Measurements from ENCODE around the gene MARCO.

MARCO gene

DNA sequence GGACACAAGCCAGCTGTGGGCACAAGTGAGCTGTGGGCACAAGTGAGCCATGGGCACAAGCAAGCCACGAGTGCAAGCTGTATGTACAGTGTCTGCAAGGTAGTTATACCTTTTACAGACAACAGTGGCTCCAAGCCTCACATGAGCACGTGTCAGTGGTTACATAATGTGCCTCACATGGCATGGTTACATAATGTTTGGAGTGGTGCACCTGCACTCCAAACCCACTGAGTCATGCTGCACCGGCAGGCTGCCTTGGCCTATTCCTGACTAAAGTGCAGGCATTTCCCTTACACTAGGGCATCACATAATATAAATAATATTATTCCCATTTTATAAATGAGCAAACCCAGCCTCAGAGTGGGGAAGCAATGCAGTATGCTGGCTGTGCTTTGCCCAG is 62.6 kb downstream of the MARCO start:
- DNase-seq (ENCODE audit: extremely low read depth in 1 of 2, low read depth in 1 of 2), result no peak

- no peak for DNase-seq (ENCODE audit: extremely low read depth in 1 of 2, low read depth in 1 of 2)
Measured at GRCh38 chr2:119005051-119005450, 63.1 kb downstream of the MARCO start.

DNA sequence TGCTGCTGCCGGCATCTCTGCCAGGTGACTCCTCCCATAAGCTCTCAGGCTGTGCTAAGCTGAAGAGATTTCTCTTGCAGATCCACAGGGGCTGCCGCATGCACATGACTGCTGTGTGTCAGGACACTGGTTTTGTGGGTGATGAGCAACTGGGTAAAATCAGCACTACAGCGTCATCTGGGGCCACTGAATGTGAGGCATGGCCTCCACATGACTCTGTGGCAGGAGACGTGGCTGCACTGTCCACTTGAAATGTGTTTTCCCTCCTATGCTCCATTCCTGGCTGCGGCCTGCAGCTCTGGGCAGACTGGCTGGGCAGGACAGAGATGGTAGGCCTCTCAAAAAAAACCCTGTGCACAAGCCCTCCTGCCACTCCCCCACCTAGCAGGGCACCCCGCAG is 63.6 kb downstream of the MARCO start:
- no peak for DNase-seq (ENCODE audit: extremely low read depth in 1 of 2, low read depth in 1 of 2)

DNA sequence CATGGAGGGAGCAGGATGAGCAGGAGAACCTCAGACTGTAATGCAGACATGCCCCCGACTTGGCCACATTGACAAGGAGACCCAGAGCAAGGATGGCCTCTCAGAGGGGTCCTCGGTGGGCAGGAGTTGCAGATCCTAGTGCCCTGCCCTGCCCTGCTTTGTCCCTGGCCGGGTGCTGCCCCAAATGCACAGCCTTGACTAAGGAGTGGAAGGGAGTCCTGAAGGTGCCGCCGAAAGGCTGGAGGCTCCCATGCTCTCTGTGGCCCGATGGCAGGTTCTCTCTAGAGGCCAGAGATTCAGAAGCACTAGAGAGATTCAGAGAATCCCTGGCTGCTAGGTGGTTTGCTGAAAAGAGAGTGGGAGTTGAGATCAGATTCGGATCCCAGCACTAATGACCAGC is 64.4 kb downstream of the MARCO start:
- DNase-seq (ENCODE audit: extremely low read depth in 1 of 2, low read depth in 1 of 2), result no peak

GRCh38 chr2:119008108-119008507 is 66.1 kb downstream of the MARCO start:
- DNase-seq (ENCODE audit: extremely low read depth in 1 of 2, low read depth in 1 of 2), result no peak

DNA sequence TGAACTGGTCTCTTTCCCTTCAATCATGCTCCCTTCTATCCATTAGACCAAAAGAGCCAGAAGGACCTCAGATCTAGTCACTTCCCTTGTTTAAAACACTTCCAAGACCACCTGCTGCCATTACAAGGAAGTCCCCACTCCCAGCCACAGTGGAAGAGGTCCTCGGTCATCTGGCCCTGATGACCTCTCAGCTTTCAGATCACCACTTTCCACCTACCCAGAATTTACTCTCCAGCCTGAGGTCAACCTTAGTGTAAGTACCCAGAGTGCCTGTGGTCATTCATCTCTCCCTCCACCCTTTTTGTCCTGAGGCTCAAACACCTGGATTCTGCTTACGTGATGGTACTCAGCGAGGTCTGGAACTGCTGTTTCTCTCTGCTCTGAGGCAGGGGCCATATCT is 67.1 kb downstream of the MARCO start:
- no peak for DNase-seq (ENCODE audit: extremely low read depth in 1 of 2, low read depth in 1 of 2)

DNA sequence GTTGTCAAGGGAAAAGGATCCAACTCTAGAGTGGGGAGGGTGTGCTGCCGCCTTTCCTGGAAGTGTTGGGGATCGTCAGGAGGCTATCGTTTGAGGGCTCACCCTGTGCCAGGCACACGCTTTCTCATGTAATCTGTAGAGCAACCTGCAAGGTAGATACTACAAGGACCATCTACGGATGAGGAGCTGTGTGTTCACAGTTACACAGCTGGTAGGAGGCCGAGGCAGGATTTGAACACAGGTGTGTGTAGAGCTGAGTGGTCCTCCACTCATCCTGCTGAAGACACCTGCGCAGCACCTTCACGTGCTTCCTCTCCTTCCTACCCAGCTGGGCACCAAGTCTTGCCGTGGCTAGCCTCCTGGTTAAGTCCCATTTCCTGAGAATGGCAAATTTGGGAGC is 68.3 kb downstream of the MARCO start:
- DNase-seq (ENCODE audit: extremely low read depth in 1 of 2, low read depth in 1 of 2), result no peak

- no peak for DNase-seq (ENCODE audit: extremely low read depth in 1 of 2, low read depth in 1 of 2)
Measured at GRCh38 chr2:119011162-119011909, 69.3 kb downstream of the MARCO start.

- no peak for DNase-seq (ENCODE audit: extremely low read depth in 1 of 2, low read depth in 1 of 2)
Measured at GRCh38 chr2:119011910-119012209, 69.9 kb downstream of the MARCO start.

DNA sequence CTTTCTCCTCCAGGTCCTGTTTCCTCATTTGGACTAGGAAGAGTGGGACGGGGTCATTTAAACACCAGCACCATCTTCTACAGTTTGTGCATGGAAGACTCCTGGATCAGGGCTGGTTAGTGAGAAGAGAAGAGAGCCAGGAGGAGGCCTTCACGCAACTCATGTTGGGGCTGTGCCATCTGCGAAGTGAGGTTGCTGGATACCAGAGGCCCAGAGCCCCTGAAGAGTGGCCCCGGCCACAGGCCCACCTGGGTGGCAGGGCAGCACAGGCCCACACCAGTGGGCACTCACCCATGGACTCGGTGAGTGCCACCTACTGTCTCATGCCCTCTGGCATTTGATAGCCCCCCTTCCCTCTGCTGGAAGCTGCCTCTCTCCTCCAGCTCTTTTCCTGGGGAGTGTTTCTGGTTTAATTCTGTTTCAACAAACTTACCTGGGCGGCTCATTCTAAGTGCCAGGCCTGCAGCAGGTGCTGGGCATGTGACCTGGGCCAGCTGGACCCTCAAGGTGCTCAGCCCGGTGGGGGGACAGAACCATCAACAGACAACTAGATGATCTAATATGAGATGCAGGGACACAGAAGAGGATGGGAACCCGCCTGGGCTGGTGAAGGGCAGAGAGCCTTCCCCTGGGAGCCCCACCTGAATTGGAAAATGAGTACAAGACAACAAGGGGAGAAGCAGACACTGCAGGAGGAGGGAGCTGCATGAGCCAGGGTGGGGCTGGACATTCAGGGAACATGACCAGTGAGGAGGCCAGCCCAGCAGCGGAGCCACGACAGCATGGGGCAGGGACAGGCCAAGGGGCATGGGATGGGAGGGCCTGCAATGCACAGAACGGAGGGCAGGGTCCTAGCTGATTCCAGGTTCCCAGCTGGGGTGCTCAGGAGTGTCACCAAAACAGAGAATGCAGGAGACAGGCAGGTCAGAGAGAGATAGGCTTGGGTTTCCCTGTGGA is 70.6 kb downstream of the MARCO start:
- DNase-seq (ENCODE audit: extremely low read depth in 1 of 2, low read depth in 1 of 2), result no peak

- DNase-seq (ENCODE audit: extremely low read depth in 1 of 2, low read depth in 1 of 2), result no peak
Measured at GRCh38 chr2:119013671-119014070, 71.7 kb downstream of the MARCO start.

- no peak for DNase-seq (ENCODE audit: extremely low read depth in 1 of 2, low read depth in 1 of 2)
Measured at GRCh38 chr2:119015845-119016244, 73.9 kb downstream of the MARCO start.

DNA sequence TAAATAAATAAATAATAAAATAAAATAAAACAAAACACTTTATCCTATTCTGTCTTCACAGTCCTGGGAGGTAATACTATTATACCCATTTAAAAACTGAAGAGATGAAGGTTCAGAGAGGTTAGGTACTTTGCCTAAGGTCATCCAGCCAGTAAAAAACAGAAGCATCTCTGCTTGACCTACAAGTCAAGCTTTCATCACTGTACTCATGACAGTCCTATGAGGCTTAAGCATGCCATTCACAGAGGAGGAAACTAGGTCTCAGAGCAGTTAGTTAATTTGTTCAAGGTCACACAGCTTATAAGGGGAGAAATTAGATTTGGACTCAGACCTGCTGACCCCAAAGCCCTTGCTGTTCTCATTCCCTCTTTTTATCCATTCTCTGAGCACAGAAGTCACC is 77.5 kb downstream of the MARCO start:
- no peak for DNase-seq (ENCODE audit: extremely low read depth in 1 of 2, low read depth in 1 of 2)

GRCh38 chr2:119022678-119023077 is 80.7 kb downstream of the MARCO start:
- DNase-seq (ENCODE audit: extremely low read depth in 1 of 2, low read depth in 1 of 2), result no peak

GRCh38 chr2:119023534-119023933 is 81.5 kb downstream of the MARCO start:
- DNase-seq (ENCODE audit: extremely low read depth in 1 of 2, low read depth in 1 of 2), result no peak

DNA sequence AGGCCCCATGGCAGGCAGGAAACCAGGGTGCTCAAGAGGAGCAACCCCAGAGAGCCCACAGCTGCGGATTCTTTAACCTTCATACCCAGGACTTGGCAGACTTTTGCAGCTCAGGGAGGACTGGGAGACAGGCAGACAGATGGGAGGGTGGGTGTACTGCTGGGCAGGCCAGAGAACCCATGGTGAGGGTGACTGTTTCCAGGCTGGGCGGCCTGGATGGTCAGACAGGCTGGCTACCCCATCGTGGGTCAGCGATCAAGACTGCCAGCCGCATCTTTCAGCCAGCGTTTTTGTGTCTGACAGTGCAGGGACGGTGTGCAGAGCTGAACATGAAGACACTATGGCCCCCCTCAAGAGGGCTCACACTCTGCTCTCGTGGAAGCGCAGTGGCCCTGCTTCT is 82.2 kb downstream of the MARCO start:
- no peak for DNase-seq (ENCODE audit: extremely low read depth in 1 of 2, low read depth in 1 of 2)

DNA sequence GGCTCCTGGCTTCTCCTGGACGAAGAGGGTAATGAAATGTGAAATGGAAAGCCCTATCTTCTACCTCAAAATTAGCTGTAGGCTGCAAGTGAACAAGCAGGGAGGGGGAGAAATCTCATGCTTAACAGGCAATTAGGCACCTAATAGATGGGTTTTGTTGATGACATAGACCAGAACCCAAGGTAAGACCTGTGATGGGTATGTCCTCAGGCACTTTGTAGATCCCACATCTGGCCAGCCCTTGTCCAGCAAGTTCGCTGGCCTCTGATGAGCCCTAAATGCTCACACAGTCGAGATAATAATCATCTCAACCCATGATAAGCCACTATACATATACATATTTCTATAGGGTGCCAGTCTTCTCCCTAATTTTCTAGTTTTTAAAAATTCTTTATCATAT is 82.6 kb downstream of the MARCO start:
- DNase-seq (ENCODE audit: extremely low read depth in 1 of 2, low read depth in 1 of 2), result no peak

DNA sequence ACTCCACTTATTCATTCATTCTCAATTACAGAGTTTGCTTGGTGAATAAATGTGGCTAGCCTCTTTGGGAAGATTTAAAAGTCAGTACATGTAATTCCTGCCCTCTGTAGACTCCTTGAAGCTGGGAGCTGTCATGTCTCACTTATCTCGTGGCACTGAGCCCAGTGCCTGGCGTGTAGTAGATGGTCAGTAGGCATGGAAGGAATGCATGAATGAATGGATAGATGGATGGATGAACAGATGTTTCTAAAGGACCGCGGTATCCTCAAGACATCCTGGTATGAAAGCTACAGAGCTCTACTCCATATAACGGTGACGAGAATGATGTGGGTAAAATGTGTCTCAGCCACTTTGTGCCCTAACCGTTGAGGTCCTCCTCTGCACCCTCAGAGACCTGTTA is 83.0 kb downstream of the MARCO start:
- DNase-seq (ENCODE audit: extremely low read depth in 1 of 2, low read depth in 1 of 2), result no peak

DNA sequence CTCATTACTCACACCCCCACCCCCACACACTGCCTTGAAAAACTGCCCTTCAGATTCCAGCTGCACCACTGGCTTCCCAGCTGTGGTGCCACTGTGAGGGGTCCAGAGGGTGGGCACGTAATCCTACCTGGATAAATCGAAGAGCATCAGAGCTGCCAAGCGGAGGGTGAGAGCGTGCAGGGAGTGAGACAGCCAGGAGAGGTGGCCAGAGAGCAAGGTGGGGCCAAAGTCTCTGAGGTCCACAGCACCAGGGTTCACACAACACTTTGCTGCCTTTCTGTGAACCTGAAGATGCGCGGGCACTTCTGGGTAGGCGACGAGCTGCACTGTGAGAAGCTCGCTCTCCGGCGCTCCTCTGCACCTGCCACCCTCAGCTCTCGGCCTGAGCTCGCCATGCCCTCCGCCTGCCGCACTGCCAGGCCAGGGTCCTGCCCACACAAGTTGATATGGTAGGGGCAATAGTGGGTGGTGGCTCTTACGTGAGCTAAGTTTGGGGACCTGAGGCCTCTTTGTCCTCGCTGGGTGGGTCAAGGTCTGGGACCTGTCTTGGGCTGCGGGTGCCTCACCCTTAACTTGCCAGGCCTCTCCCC is 83.9 kb downstream of the MARCO start:
- no peak for DNase-seq (ENCODE audit: extremely low read depth in 1 of 2, low read depth in 1 of 2)

- no peak for DNase-seq (ENCODE audit: extremely low read depth in 1 of 2, low read depth in 1 of 2)
Measured at GRCh38 chr2:119026890-119027289, 84.9 kb downstream of the MARCO start.

DNA sequence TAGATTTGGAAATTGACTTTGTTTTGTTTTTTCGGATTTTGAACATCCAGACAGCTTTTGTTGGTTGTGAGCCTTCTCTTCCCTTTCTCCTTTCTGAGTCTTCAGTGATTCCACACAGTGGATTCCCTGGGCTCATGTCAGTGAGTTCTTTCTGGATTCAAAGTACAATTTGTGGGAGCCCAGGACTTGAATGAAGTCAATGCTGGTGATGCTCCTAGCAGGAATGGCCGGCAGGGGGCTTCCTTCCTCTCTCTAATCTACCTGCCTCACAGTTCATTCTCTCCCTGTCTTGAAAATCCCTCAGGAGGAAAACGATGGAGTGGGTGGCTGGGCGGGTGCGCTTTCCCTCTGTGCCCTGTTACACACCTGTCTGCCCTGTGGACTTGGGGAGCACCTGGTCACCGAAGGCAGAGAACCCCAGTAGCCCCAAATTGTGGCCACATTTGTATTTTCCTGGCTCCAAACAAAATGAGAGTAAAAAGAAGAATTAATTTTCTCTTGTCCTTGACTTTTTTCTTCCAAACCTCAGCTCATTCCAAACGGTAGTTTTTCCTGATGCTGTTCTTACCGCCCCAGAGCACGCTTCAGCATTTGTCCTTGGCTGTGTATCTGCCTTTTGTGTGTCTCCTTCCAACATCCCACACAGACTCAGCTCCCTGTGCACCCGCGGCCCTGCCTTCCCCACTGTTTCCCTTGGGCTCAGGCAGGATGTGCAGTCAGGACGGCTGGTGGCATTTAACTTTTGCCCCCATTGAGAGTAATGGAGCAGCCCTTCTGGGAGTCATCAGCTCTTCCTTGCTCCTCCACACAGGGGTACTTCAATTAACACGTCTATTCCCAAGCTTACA is 86.6 kb downstream of the MARCO start:
- no peak for DNase-seq (ENCODE audit: extremely low read depth in 1 of 2, low read depth in 1 of 2)
